ENCODE data around the gene SEMA6B. TPM values are rescaled to one million over a fixed set of nuclear protein-coding genes. Genes with fewer than 3 reads are reported as not detected.
"Not testable (repeated sequence)": the region's sequence is repeated elsewhere in the genome, so short reads cannot be mapped to it uniquely, and the experiment has no call there.

The SEMA6B gene
- total and polyA plus RNA-seq, 9 donors = 15.6 to 63.2 (median 50.8) TPM

DNA sequence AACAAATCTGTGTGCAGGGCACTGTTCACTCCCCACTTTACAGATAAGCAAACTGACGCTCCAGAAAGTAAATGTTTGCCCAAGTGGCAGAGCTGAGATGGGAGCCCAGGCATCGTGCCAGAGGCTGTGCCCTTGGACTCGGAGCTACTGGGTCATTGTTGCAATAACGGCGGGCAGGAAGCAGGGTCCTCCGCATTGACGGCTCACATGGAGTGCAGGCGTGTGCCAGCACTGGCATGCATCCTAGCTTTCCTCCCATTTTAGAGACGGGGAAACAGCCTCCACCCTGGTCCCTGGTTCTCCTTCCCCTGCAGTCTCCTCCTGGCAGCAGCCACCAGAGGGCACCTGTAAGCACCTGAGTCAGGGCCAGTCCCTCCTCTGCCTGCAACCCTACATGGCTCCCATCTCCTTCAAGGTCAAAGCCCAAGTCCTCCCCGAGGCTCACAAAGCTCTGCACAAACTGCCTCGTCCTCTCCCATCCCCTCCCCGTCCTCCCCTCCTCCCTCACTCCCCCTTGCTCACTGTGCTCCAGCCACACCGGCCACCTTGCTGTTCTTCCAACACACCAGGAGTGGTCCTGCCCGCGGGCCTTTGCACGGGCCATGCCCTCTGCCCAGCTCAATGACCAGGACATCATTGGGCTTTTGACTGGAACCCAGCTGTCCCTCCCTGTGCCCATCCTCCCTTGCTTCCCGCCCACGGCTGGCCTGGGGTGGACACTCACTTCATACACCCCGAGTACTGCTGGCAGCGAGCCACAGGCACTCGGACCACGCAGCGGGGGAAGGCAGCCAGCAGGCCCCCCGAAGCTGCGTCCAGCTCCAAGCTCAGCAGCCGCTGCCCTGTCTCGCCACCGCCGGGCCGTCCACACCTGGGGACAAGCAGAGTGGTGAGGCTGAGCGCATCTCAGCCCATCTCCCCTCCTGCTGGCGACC, 11.9 kb downstream of the SEMA6B start:
- no peaks in the 10 kb centered on the region for H3K9me3 ChIP-seq (replicated peaks; ENCODE audit: control insufficient read depth, low read depth, low read length)
- no peaks in the 10 kb centered on the region for H3K4me1 ChIP-seq (ENCODE audit: control insufficient read depth, insufficient read depth, low read length)
- H3K27ac ChIP-seq (ENCODE audit: low read length) = no peak overlapping the region
- no peaks in the 10 kb centered on the region for H3K27me3 ChIP-seq (ENCODE audit: control insufficient read depth, insufficient read depth, low read length)
- 79% methylated on average over 28 of the region's 32 CpGs for WGBS (ENCODE audit: insufficient coverage)
- no peak for DNase-seq
- H3K4me3 ChIP-seq (ENCODE audit: low read length) = no peak overlapping the region
- peaks cover 26% of the 10 kb centered on the region for H3K36me3 ChIP-seq (ENCODE audit: control insufficient read depth, insufficient read depth, low read length)

DNA sequence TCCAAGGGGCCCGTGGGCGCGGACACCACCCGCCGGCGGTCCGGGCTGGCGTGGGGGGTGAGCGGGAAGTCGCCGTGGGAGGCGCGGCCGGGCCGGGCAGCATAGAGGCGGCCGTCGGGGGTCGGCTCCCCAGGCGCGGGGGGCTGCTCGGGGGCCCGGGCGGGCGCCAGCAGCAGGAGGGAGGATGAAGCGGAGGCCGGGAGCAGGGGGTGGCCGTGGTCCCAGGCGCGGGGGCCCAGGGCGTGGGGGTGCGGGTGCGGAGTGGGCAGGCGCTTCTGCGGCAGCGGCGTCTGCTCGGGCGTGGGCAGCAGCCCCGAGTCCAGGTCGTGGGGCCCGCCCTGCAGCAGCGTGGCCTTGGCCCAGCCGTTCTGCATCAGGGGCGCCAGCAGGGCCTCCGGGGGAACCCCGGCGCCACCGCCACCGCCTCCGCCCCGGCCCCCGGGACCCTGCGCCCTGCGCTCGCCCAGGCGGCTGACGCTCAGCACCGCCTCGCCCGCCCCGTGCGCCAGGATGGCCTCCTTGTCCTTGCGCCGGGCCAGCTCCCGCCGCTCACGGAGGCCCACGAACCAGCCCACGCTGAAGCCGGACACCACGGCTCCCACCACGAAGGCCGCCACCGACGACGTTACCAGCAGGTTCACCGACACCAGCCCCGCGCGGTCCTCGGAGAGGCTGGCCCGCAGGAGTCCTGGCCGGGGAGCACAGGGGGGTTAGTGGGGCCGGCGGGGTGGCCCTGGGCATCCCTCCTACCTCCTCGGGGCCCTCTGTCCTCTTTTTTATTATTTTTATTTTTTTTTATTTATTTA, 15.4 kb downstream of the SEMA6B start:
- H3K4me3 ChIP-seq (ENCODE audit: low read length) = no peak overlapping the region
- no peaks in the 10 kb centered on the region for H3K27me3 ChIP-seq (ENCODE audit: control insufficient read depth, insufficient read depth, low read length)
- 91% methylated on average over 80 of the region's 87 CpGs for WGBS (ENCODE audit: insufficient coverage)
- DNase-seq = no peak
- peaks cover 9% of the 10 kb centered on the region for H3K36me3 ChIP-seq (ENCODE audit: control insufficient read depth, insufficient read depth, low read length)
- H3K27ac ChIP-seq (ENCODE audit: low read length) = no peak overlapping the region
- H3K9me3 ChIP-seq (replicated peaks; ENCODE audit: control insufficient read depth, low read depth, low read length) = peaks cover 8% of the 10 kb centered on the region
- H3K4me1 ChIP-seq (ENCODE audit: control insufficient read depth, insufficient read depth, low read length) = no peaks in the 10 kb centered on the region

DNA sequence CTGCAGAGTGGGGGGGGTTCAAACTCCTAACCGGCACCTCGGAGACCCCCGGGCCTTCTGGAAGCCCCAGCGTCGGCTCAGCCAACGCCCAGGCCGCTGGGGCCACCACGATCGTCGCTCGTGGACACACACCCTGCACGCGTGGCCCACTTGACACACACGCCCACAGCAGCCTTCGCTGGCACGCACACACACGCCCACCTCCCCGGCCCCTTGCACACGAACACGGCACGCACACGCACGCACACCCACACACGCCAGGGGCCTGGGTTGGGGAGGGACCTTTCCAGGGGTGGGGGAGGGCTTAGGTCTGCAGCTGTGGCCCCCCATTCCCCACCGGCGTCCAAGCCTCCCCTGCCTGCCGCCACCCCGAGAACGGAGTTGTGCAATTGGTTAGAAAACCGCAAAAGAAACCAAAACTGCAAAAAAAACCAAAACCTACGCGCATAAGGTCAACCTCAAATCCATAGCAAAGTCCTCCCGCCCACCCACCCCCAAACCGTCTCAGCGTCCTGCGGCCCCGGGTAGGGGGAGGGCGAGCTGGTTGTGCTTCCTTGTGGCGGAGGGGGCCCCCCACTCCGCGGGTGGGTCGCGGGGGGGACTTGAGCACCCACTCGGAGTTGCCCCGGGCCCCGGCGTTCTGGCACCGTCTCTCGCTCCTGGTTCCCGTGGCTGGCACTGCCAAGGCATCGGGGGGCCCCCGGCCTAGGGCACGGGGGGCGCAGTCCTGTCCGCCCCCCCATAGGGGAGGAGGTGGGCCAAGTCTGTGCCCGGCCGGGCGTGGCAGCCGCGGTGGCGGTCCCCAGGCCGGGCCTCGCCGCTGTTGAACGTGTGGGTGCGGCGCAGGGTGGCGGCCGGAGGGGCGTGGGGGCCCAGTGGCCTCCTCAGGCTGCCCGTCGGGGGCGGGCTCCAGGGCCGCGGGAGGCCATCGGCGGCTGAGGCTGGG, 16.3 kb downstream of the SEMA6B start:
- DNase-seq = no peak
- Histone ChIP-seq H3K27ac (ENCODE audit: low read length) (no peak overlapping the region), H3K9me3 (replicated peaks; ENCODE audit: control insufficient read depth, low read depth, low read length) (peaks cover 8% of the 10 kb centered on the region), H3K4me1 (ENCODE audit: control insufficient read depth, insufficient read depth, low read length) (peaks cover 3% of the 10 kb centered on the region), H3K27me3 (ENCODE audit: control insufficient read depth, insufficient read depth, low read length) (no peaks in the 10 kb centered on the region), H3K4me3 (ENCODE audit: low read length) (no peak overlapping the region), H3K36me3 (ENCODE audit: control insufficient read depth, insufficient read depth, low read length) (peaks cover 4% of the 10 kb centered on the region)
- WGBS (ENCODE audit: insufficient coverage) = 78% methylated on average over 47 of the region's 77 CpGs

DNA sequence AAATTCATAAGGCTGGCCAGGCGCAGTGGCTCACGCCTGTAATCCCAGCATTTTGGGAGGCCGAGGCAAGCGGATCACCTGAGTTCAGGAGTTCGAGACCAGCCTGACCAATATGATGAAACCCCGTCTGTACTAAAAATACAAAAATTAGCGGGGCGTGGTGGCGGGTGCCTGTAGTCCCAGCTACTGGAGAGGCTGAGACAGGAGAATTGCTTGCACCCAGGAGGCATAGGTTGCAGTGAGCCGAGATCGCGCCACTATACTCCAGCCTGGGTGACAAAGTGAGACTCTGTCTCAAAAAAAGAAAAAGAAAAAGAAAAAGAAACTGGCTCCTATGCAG, 17.7 kb downstream of the SEMA6B start:
- H3K9me3 ChIP-seq (replicated peaks; ENCODE audit: control insufficient read depth, low read depth, low read length); DNase-seq; H3K4me3 ChIP-seq (ENCODE audit: low read length); H3K27me3 ChIP-seq (ENCODE audit: control insufficient read depth, insufficient read depth, low read length); H3K36me3 ChIP-seq (ENCODE audit: control insufficient read depth, insufficient read depth, low read length); H3K27ac ChIP-seq (ENCODE audit: low read length): not testable (repeated sequence)
- 85% methylated on average over 9 of the region's 12 CpGs for WGBS (ENCODE audit: insufficient coverage)
- peaks cover 14% of the 10 kb centered on the region for H3K4me1 ChIP-seq (ENCODE audit: control insufficient read depth, insufficient read depth, low read length)

DNA sequence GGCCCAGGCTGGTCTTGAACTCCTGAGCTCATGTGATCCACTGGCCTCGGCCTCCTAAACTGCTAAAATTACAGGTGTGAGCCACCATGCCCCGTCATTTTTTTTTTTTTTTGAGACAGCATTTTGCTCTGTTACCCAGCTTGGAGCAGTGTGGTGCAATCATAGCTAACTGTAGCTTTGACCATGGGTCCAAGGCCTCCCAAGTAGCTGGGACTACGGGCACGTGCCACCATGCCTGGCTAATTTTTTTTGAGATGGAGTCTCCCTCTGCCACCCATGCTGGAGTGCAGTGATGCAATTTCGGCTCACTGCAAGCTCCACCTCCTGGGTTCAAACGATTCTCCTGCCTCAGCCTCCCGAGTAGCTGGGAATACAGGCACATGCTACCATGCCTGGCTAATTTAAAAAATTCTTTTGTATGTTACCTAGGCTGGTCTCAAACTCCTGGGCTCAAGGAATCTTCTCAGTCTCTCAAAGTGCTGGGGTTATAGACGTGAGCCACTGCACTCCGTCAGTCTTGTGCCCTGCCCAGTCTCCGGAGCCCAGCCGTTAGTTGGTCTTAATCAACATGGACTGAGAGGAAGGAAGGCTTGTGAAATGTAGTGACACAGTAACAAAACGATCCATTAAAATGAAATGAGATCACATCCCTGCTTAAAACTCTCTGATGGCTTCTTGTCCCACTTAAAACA, 18.2 kb downstream of the SEMA6B start:
- no peaks in the 10 kb centered on the region for H3K27me3 ChIP-seq (ENCODE audit: control insufficient read depth, insufficient read depth, low read length)
- peaks cover 8% of the 10 kb centered on the region for H3K9me3 ChIP-seq (replicated peaks; ENCODE audit: control insufficient read depth, low read depth, low read length)
- DNase-seq = no peak
- H3K4me3 ChIP-seq (ENCODE audit: low read length) = no peak overlapping the region
- no peak overlapping the region for H3K27ac ChIP-seq (ENCODE audit: low read length)
- peaks cover 17% of the 10 kb centered on the region for H3K4me1 ChIP-seq (ENCODE audit: control insufficient read depth, insufficient read depth, low read length)
- no peaks in the 10 kb centered on the region for H3K36me3 ChIP-seq (ENCODE audit: control insufficient read depth, insufficient read depth, low read length)
- 89% methylated on average over 4 of the region's 12 CpGs for WGBS (ENCODE audit: insufficient coverage)

DNA sequence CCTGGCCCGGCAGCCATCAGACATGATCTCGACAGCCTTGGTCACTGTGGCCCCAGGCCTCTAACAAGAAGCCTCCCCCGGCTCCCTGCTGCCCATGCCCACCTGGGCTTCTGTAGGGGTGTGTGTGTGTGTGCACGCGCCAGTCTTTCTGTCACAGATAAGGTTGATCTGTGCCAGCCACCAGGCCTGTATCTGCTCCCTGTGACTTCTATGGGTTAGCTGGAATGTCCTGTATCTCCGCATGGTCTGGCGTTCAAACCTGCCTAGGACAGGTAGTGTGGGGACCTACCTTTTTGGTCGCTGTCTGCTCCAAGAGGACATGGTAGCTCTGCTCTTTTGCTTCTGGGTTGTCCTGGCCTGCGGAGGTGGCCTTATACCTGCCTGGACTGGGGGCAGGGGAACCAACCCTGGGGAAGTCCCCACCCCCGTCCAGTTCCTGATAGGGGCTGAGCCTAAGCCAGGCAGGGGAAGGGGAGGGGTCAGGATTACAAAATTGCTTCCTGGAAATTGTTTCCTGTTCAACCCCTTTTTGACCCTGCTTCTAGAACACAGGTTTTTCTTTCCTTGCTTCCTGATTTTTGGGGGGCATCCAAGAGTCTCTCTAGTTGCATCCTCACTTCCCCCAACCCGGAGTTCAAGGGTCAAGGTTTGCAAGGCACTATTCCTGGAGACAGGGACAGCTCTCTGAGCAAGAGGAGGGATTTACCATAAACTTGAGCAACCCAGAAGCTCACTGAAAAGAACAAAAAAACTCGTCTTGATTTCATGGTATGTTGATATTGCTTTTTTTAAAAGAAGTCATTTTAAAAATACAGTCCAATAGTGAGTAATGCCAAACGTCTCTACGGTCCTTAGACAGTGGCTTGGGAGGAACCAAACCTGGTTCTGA, 19.5 kb downstream of the SEMA6B start, which contains the start of gene LRG1:
Gene LRG1 (minus strand): TSS at position 344 of the 889 bp plus-strand sequence. CDS start 23 bp downstream, at position 321.
- no peak within 1 kb of the TSS for H3K4me3 ChIP-seq (ENCODE audit: low read length)
- H3K27ac ChIP-seq (ENCODE audit: low read length) = peak within 1 kb of the TSS; percentile 55
- H3K4me1 ChIP-seq (ENCODE audit: control insufficient read depth, insufficient read depth, low read length) = peaks cover 25% of the 10 kb centered on the region

DNA sequence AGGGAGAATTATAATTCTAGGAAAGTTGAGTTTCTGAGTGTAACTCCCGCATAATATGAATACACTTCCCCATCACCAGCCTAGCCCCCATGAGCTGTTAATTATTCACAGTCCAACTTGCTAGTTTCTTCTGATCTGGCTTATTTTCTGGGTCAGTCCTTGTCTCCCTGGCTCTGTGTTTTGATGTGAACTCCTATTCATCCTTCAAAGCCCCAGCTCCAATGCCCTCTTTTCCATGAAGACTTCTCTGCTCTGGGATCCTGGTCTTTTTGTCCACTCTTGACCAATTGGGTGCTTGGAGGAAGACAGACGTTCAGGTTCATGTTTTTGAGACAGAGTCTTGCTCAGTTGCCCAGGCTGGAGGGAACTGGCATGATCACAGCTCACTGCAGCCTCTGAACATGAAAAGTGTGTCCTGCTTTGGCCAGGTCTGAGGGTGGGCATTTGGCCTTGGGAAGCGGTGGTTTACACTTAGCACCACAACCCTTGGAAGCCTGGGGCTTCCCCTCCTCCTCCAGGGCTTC, 20.3 kb downstream of the SEMA6B start:
- no peak for DNase-seq
- H3K36me3 ChIP-seq (ENCODE audit: control insufficient read depth, insufficient read depth, low read length) = no peaks in the 10 kb centered on the region
- H3K27ac ChIP-seq (ENCODE audit: low read length) = no peak overlapping the region
- peaks cover 8% of the 10 kb centered on the region for H3K9me3 ChIP-seq (replicated peaks; ENCODE audit: control insufficient read depth, low read depth, low read length)
- peaks cover 29% of the 10 kb centered on the region for H3K4me1 ChIP-seq (ENCODE audit: control insufficient read depth, insufficient read depth, low read length)
- WGBS (ENCODE audit: insufficient coverage) = 50% methylated on average over 1 of the region's 3 CpGs
- H3K27me3 ChIP-seq (ENCODE audit: control insufficient read depth, insufficient read depth, low read length) = peaks cover 8% of the 10 kb centered on the region
- no peak overlapping the region for H3K4me3 ChIP-seq (ENCODE audit: low read length)

More for the DNA sequence above, 19.5 kb downstream of the SEMA6B start, which contains the start of gene LRG1:
- peak; percentile 62 for DNase-seq
- Histone ChIP-seq H3K27me3 (ENCODE audit: control insufficient read depth, insufficient read depth, low read length) (peaks cover 4% of the 10 kb centered on the region), H3K36me3 (ENCODE audit: control insufficient read depth, insufficient read depth, low read length) (no peaks in the 10 kb centered on the region), H3K9me3 (replicated peaks; ENCODE audit: control insufficient read depth, low read depth, low read length) (peaks cover 8% of the 10 kb centered on the region)
- 71% methylated on average over 8 of the region's 14 CpGs for WGBS (ENCODE audit: insufficient coverage)

DNA sequence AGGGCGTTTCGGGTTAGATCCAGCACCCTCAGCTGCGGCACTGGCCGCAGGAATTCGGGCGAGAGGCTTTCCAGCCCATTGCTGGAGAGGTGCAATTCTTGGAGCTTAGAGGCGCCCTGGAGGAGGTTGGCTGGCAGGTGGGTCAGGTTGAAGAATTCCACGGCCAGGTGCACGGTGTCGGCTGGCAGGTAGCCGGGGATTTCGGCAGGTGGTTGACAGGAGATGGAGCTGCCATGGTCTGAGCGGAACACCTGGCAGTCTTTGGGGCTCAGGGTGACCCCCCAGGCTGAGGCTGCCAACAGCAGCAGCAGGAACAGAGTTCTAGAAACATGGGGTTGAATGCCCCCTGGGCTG, 20.9 kb downstream of the SEMA6B start:
- H3K27me3 ChIP-seq (ENCODE audit: control insufficient read depth, insufficient read depth, low read length) = peaks cover 8% of the 10 kb centered on the region
- peaks cover 8% of the 10 kb centered on the region for H3K9me3 ChIP-seq (replicated peaks; ENCODE audit: control insufficient read depth, low read depth, low read length)
- no peak for DNase-seq
- H3K36me3 ChIP-seq (ENCODE audit: control insufficient read depth, insufficient read depth, low read length) = no peaks in the 10 kb centered on the region
- H3K27ac ChIP-seq (ENCODE audit: low read length) = no peak overlapping the region
- WGBS (ENCODE audit: insufficient coverage) = 88% methylated on average over 13 of the region's 13 CpGs
- H3K4me1 ChIP-seq (ENCODE audit: control insufficient read depth, insufficient read depth, low read length) = peaks cover 29% of the 10 kb centered on the region
- no peak overlapping the region for H3K4me3 ChIP-seq (ENCODE audit: low read length)
